GM19468 (cell line): Measurements from ENCODE around the gene CIDEA.

ENCODE experiments used
- ATAC-seq: cut with Tn5 transposase; IDR thresholded peaks from one replicate; pipeline ENCODE4 v1.9.1; 2021; ENCODE audit warnings: mild to moderate bottlenecking, moderate library complexity, moderate number of reproducible peaks; ENCODE audit not compliant: unreplicated experiment; ENCODE audit errors: extremely low read depth

Gene CIDEA

GRCh38 chr18:12258719-12259705 lies 4.9 kb downstream of the CIDEA start:
- ATAC-seq: no peak

DNA sequence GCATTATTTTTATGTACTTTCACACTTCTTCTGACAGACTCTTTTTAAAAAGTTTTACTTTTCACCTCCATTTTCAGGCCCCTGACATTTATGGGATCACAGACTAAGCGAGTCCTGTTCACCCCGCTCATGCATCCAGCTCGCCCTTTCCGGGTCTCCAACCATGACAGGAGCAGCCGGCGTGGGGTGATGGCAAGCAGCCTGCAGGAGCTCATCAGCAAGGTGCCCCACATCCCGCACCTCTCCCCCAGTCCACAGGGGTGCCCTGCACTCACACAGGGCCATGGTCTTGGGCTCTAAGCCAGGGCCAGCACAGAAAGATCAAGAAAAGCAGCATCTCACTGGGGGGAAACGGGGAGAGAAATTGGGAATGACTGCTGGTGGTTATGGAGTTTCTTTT lies 8.6 kb downstream of the CIDEA start:
- ATAC-seq: no peak

GRCh38 chr18:12264864-12265263 lies 10.7 kb downstream of the CIDEA start:
- ATAC-seq: no peak

GRCh38 chr18:12271376-12272235 lies 17.4 kb downstream of the CIDEA start:
- ATAC-seq: no peak

DNA sequence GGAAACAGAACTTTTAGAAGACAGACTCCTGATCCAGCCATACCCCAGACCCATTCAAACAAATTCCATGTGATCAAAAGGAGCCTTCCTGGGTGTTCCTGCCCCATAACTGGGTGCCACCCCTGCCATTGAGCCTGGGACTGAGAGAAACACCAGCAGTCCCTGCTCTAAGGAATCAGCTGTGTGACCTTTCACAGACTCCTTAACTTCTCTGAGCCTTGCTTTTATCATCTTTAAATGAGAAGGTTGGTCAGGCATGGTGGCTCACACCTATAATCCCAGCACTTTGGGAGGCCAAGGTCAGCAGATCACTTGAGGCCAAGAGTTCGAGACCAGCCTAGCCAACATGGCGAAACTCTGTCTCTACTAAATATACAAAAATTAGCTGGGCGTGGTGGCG lies 20.6 kb downstream of the CIDEA start:
- no peak for ATAC-seq

GRCh38 chr18:12276736-12277554 lies 22.8 kb downstream of the CIDEA start:
- no peak for ATAC-seq

DNA sequence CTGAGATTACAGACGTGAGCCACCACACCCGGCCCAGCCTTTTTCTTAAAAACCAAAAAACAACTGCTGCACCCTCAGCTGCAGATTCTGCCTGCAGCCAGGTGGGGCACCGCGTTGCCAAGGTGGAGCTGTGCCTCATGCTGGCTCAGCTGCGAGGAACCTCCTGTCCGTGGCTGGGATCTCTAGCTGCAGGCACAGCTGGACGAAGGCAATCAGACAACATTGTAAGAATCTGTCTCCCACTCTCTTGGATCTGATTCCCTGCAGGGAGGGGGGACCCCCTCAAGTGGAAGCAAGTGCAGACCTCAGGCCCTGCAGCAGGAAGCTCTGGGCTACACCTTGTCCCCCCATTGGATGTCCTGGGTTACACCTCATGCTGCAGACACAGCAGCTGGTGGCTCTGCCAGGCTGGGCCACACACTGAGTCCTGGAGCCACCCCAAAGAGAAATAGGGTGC lies 24.1 kb downstream of the CIDEA start:
- ATAC-seq: no peak

GRCh38 chr18:12278741-12279682 lies 24.9 kb downstream of the CIDEA start:
- no peak for ATAC-seq

DNA sequence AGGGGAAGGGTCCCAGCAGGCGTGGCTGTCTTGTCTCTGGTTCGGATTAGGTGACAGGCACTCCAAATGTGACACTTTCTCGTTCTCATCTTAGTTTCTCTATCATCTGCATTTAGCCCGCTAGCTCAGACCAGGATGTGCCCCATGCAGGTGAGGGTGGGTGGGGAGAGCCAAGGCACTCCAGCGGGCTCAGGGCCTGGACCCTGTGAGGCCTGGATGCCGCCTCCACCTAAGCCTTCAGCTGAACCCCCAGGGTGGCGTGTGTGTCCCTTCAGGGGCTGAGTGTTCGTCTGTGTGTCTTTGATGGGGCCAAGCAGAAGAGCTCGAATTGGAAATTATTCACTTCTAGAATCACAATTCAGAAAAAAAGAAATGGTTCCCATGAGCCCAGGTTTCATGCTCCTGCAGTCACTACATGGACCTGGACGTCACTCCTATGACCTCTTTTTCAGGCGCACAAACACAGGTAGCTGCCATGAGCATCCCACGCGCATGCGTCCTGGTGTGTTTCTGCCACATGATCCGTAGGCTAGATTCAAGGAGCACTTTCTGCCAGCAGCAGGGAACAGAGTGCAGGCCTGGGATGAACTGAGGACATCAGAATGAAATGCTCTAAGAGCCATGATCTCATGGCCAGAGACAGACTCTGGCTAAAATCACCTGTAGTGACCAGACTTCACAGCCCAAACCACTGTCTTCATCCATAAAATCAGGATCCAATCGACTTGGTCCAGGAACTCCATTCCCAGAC lies 25.8 kb downstream of the CIDEA start:
- ATAC-seq: no peak

- ATAC-seq: no peak
Observed at GRCh38 chr18:12281861-12282260, 27.7 kb downstream of the CIDEA start.

GRCh38 chr18:12282442-12283039 lies 28.4 kb downstream of the CIDEA start:
- ATAC-seq: no peak

DNA sequence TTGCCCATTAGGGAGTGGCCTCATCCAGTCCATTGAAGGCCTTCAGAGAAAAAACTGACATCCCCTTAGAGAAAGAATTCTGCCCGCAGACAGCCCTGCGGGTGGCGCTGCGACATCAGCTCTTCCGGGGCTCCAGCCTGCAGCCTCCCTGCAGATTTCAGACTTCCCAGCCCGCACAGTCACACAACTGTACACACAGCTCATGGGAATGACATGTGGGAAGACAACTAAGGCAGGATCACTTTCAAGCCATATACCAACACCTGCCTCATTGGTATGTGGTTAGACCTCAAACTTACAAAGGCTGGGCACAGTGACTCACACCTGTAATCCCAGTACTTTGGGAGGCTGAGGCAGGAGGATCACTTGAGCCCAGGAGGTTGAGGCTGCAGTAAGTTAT lies 29.1 kb downstream of the CIDEA start:
- no peak for ATAC-seq

- no peak for ATAC-seq
Observed at GRCh38 chr18:12283666-12284065, 29.5 kb downstream of the CIDEA start.

DNA sequence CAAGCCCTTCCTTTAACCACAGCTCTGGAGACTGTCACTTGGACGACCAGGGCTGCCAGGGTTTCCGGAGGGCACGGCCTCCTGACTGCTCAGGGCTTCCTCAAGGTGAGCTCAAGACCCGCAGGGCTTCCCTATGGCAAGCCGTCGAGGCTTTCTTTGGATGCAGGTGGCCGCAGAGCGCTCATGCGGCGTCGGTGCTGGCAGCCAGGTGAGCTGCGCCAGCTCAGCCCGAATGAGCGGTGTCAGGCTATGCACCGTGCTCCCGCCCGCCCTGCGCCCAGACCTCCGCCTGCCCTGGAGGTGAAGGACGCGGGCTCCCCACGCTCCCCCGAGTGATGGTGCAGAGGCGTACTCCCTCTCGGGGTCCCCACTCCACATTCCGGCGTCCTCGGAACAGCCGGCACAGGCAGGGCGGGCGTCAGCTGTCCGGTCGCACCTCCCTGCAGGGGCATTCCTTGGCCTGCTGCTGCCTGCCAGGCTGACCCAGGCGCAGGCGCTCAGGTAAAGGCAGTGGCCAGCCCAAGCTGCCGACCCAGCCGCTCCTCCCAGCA lies 33.0 kb downstream of the CIDEA start:
- no peak for ATAC-seq

DNA sequence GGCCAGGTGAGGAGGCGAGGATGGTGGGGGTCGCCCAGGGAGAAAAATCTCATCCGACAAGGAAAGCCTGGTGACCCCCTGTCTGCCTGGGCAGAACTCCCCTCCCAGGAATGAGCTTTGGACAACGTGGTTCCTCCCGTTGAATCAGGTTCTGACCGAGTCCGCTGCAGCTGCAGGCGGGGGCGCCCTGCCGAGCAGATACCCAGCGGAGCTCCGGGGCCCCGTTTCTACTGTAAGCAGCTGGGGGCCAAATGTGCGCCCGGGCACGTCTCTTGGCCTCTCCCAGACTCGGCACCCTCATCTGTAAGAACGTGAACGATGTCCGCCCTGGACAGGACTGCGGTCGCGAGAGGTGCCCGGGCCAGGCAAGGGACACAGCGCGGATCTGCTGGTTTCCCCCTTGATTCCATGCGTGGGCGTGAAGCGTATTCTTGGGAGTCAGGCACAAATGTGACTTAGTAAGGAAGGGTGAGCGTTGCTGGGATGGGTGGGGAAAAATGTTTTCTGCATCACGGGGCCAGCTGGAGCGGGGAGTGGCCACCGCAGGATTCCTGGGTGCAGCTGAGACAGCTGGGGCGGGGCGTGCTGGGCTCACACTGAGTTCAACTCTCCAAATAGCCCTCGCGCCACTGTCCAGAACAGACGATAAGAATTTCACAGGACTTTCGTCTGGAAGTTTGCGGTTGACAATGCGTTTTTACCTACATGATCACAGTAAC lies 33.7 kb downstream of the CIDEA start:
- ATAC-seq: no peak

GRCh38 chr18:12288403-12288755 lies 34.2 kb downstream of the CIDEA start:
- ATAC-seq: no peak

DNA sequence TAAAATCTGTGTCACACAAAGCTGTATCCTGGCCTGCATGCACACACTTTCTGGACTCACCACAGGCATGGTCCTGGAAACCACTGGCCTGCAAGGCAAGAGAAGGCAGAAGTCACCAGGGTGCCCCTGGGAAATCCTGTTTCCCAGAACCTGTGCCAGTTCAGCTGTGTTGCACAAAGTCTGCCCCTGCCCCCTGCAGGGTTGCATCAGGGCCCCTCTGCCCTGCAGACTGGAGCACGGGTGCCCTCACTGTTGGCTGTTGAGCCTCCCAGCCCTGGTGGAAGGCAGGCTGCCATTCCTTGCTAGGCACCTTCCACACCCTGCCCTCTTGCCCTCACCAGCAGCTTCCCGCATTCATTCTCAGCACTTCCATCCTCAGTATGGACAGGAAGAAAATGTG lies 35.9 kb downstream of the CIDEA start:
- no peak for ATAC-seq
